NCI-H748 (cell line): ENCODE data around the gene DPYSL5.

Experiments
- DNase-seq: peaks from one replicate; lab custom pipeline; 2025; ENCODE audit not compliant: unreplicated experiment; lab: John Stamatoyannopoulos, UW

Gene DPYSL5

GRCh38 chr2:26986576-26986975, 138.6 kb downstream of the DPYSL5 start:
- no peak for DNase-seq

DNA sequence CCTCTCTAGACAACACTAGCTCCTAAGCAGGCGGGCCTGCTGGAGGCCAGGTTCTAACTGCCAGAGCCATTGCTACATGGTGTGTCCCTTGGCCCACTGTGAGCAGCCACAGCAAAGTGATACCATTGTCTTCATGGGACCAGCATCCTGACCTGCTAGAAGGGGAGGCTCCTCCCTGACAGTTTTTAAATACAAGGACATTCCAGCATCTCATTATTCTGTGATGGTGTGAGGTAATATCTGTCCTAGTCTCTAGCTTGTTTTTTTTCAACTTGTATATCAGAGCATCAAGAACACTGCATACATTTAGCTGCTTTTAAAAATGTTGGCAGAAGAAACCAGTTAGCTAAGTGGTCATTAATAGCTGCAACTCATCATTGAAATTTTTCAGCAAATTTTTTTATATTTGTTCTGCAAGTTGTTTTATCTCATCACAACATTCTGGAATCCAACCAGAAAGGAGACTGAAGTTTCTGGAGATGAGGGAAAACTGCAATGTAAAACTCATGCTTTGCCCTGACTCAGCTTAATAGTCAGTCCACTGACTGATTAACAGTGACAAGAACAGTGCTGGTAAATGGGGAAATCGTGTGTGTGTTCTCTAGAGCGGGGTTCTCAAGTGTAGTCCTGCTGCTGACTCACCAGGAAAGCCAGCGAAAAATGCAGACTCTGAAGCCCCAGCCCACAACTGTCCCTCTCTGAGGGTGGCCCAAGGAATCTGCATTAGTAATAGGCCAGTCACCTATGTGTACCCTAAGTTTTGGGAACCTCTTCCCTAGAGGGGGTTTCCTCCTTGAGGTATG, 140.3 kb downstream of the DPYSL5 start:
- no peak for DNase-seq

- no peak for DNase-seq
Measured at GRCh38 chr2:26989156-26989555, 141.2 kb downstream of the DPYSL5 start.

DNA sequence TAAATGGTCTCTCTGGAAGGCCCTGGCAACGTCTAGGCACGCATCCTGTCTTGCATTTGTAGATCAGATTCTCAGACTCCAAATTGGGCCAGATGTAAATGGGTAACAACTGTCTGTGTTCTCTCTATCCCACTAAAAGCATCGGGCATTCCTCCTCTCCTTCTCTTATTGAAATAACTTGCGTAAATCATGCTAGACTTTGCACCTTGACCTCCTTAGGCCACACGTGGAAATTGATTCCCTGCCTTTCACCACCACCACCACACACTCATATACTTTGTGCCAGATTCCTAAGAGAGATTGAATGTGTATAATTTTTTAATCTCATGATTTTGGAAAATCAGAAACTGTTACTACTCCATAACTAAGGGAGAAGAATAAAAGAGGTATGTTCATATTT, 143.8 kb downstream of the DPYSL5 start:
- DNase-seq, result no peak

GRCh38 chr2:26993768-26994167, 145.8 kb downstream of the DPYSL5 start:
- no peak for DNase-seq

DNA sequence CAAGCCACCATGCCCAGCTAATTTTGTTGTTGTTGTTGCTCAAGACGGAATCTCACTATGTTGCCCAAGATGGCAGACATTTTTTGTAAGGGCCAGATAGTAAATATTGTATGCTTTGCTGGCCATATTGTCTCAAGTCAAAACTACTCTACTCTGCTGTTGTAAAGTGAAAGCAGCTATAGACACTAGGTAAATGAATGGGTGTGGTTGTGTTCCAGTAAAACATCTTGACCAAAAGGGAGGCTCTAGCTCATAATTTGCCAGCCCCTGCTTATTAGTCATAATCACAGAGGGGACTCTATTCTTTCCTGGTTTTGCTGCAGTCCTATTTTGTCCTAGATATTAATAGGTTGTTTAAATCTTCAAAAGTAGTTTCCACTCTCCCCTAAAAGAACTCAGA, 147.1 kb downstream of the DPYSL5 start:
- no peak for DNase-seq

DNA sequence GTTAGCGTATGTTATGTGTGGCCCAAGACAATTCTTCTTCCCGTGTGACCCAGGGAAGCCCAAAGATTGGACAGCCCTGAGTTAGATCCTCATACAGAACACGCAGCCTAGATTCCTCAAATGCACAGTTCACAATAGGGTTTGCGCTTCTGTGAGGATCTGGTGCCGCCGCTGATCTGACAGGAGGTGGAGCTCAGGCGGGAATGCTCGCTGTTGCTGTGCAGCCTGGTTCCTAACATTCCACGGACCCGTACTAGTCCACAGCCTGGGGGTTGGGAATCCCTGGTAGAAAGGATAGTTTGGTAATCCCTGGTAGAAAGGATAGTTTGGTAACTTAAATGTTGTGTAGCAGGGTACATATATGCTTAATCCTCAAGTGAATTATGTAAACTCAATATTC, 149.5 kb downstream of the DPYSL5 start:
- DNase-seq, result no peak

- no peak for DNase-seq
Measured at GRCh38 chr2:26998323-26998722, 150.4 kb downstream of the DPYSL5 start.
